ENCODE results near the gene UNC13B. TPM values are rescaled to one million over a fixed set of nuclear protein-coding genes. Genes with fewer than 3 reads are reported as not detected.

UNC13B gene
- total RNA-seq, 1 experiment from 2014 or later = 48.2 TPM

DNA sequence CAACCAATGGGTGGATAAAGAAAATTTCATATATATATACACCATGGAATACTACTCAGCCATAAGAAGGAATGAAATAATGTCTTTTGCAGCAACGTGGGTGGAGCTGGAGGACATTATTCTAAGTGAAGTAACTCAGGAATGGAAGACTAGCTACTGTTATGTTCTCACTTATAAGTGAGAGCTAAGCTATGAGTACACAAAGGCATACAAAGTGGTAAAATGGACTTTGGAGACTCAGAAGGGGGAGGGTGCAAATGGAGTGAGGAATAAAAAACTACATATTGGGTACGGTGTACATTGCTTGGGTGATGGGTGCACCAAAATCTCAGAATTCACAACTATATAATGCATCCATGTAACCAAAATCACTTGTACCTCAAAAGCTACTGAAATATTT is 260.9 kb downstream of the UNC13B start:
- Histone ChIP-seq H3K23me2 (ENCODE audit: insufficient read length, low read depth, low read length, poor library complexity, severe bottlenecking) (no peaks in the 10 kb centered on the region), H3K18ac (ENCODE audit: insufficient read length, low read depth, low read length) (no peak overlapping the region), H3K9me3 (ENCODE audit: control insufficient read depth, low read depth, low read length) (no peaks in the 10 kb centered on the region), H3K56ac (ENCODE audit: insufficient read length, low read depth, low read length) (no peak overlapping the region), H2BK15ac (ENCODE audit: low read depth, low read length) (no peak overlapping the region), H2BK12ac (ENCODE audit: insufficient read length, low read depth, low read length) (no peak overlapping the region), H3K27me3 (ENCODE audit: insufficient read depth, low read length) (no peaks in the 10 kb centered on the region), H2AK5ac (ENCODE audit: insufficient read length, low read length) (no peak overlapping the region), H2BK5ac (ENCODE audit: insufficient read length, low read length) (no peak overlapping the region), H3T11ph (ENCODE audit: low read length) (no peak overlapping the region), H3K4me1 (ENCODE audit: insufficient read depth, low read length) (no peaks in the 10 kb centered on the region), H2BK120ac (ENCODE audit: low read depth, low read length, poor library complexity, severe bottlenecking) (no peak overlapping the region), H3K79me1 (ENCODE audit: insufficient read depth, low read depth, low read length, poor library complexity, severe bottlenecking) (no peaks in the 10 kb centered on the region), H3K4me2 (ENCODE audit: insufficient read depth, insufficient read length, low read length) (no peak overlapping the region), H3K79me2 (ENCODE audit: insufficient read depth, low read length) (no peaks in the 10 kb centered on the region), H3K27ac (ENCODE audit: insufficient read length, low read depth, low read length) (no peak overlapping the region), H3K14ac (ENCODE audit: insufficient read depth, low read length) (no peak overlapping the region), H3K4ac (ENCODE audit: low read depth, low read length) (no peak overlapping the region), H4K91ac (ENCODE audit: insufficient read length, low read depth, low read length) (no peak overlapping the region), H3K9ac (ENCODE audit: extremely low read depth, insufficient read length, low read length) (no peak overlapping the region), H4K8ac (replicated peaks; ENCODE audit: insufficient read length, low read depth, low read length) (no peak overlapping the region), H4K20me1 (ENCODE audit: control insufficient read depth, insufficient read depth, insufficient read length) (no peaks in the 10 kb centered on the region), H3K23ac (ENCODE audit: insufficient read length, low read depth, low read length) (no peak overlapping the region), H2AFZ (ENCODE audit: low read length) (no peak overlapping the region), H2BK20ac (ENCODE audit: low read depth, low read length, poor library complexity, severe bottlenecking) (no peak overlapping the region), H4K5ac (ENCODE audit: insufficient read length, low read depth, low read length) (no peak overlapping the region)
- no peak for DNase-seq
- Mint-ChIP-seq H3K4me3 (no peak overlapping the region), H3K27ac (no peak overlapping the region), H3K36me3 (ENCODE audit: insufficient read depth in 1 of 3, low read depth in 3 of 3) (no peaks in the 10 kb centered on the region), H3K9me3 (no peaks in the 10 kb centered on the region), H3K27me3 (ENCODE audit: low read depth) (peaks cover 8% of the 10 kb centered on the region), H3K4me1 (no peaks in the 10 kb centered on the region)
- no CpG with 5 or more reads among the region's 2 CpGs for WGBS (ENCODE audit: extremely low coverage, insufficient read length, low lambda C conversion rate)
- TF ChIP-seq, protein P1, sequence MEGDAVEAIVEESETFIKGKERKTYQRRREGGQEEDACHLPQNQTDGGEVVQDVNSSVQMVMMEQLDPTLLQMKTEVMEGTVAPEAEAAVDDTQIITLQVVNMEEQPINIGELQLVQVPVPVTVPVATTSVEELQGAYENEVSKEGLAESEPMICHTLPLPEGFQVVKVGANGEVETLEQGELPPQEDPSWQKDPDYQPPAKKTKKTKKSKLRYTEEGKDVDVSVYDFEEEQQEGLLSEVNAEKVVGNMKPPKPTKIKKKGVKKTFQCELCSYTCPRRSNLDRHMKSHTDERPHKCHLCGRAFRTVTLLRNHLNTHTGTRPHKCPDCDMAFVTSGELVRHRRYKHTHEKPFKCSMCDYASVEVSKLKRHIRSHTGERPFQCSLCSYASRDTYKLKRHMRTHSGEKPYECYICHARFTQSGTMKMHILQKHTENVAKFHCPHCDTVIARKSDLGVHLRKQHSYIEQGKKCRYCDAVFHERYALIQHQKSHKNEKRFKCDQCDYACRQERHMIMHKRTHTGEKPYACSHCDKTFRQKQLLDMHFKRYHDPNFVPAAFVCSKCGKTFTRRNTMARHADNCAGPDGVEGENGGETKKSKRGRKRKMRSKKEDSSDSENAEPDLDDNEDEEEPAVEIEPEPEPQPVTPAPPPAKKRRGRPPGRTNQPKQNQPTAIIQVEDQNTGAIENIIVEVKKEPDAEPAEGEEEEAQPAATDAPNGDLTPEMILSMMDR (conservative IDR thresholded peaks at IDR 0.05) = no peak
